Esophagus muscularis mucosa (tissue), 4 donors: ENCODE measurements around the gene STARD13.

Experiments used
- CTCF ChIP-seq, 3 experiments: fragments of 200-600 bp in 2 of 3; fragments of 450-650 bp in 1 of 3; sonication (generic) in 2 of 3; IDR thresholded peaks; one replicate each; pipeline ENCODE4 v1.5.1; 2017 to 2019; ENCODE audit warnings: antibody characterized with exemption in 3 of 3, mild to moderate bottlenecking in 2 of 3, moderate library complexity in 1 of 3
- EP300 ChIP-seq: sonication (generic); formaldehyde crosslinking; IDR thresholded peaks from one replicate; pipeline ENCODE4 v1.6.1; 2017; ENCODE audit warnings: antibody characterized with exemption
- POLR2A ChIP-seq: fragments of 450-650 bp; IDR thresholded peaks from one replicate; pipeline ENCODE4 v1.6.1; 2017; ENCODE audit warnings: antibody characterized with exemption, moderate library complexity, mild to moderate bottlenecking, low read depth
- POLR2AphosphoS5 ChIP-seq, 2 donors: sonication (generic); formaldehyde crosslinking; IDR thresholded peaks; one replicate each; pipeline ENCODE4 v1.6.1; 2017; ENCODE audit warnings: antibody characterized with exemption in 2 of 2

- no peak for TF ChIP-seq POLR2AphosphoS5 (IDR thresholded peaks at IDR 0.05)
- TF ChIP-seq CTCF (IDR thresholded peaks at IDR 0.05): no peak
- no peak for TF ChIP-seq POLR2A
- TF ChIP-seq EP300: no peak
These were observed 196.2 kb downstream of the STARD13 start for GRCh38 chr13:33089311-33089710.
